Endothelial cell of umbilical vein (primary cell): ENCODE results near the gene PRDM16. TPM values are rescaled to one million over a fixed set of nuclear protein-coding genes. Genes with fewer than 3 reads are reported as not detected.

Experiments
- BruUV-seq: library from RNA; stranded (reverse); fragments of 400-500 nt; replicated peaks from 2 replicates; lab custom pipeline; 2021; lab: Mats Ljungman, UMichigan
- CTCF ChIA-PET: fragments of 300-600, 350-600 bp; sonication (Branson Sonifier 250); formaldehyde crosslinking; loops from one replicate; lab custom pipeline; 2021; ENCODE audit warnings: antibody characterized with exemption, inconsistent platforms; lab: Charles Lee
- POLR2A ChIA-PET: fragments of 300-600, 350-600 bp; sonication (Branson Sonifier 250); formaldehyde crosslinking; loops from one replicate; lab custom pipeline; 2021; ENCODE audit warnings: antibody characterized with exemption, inconsistent platforms; lab: Charles Lee
- DNase-seq: peaks from one replicate; pipeline ENCODE4 v3.0.0-alpha.2; 2011; ENCODE audit warnings: low read depth, low spot score
- FAIRE-seq: peaks from 2 replicates; lab custom pipeline; 2011; peaks lifted over from hg19 to GRCh38; lab: Jason Lieb, UNC
- H2AFZ ChIP-seq: 2 replicates; pipeline ENCODE4 v1.6.0; 2012; ENCODE audit warnings: low read depth, low read length, control low read depth, inconsistent platforms
- H3K27ac ChIP-seq: 2 replicates; pipeline ENCODE4 v1.5.1; 2011; ENCODE audit warnings: low read depth, mild to moderate bottlenecking, control low read depth, low read length, moderate library complexity; ENCODE audit not compliant: insufficient read depth
- H3K27me3 ChIP-seq, 2 experiments: 2 replicates each; pipeline versions ENCODE4 v1.6.0 to v1.6.1; 2011; ENCODE audit warnings: low read length in 2 of 2, mixed read lengths in 1 of 2; ENCODE audit not compliant: control insufficient read depth in 2 of 2, insufficient read depth in 2 of 2
- H3K36me3 ChIP-seq, 2 experiments: 2 replicates in 1 of 2; 3 replicates in 1 of 2; pipeline ENCODE4 v1.5.1; 2011; ENCODE audit warnings: low read length in 2 of 2, mild to moderate bottlenecking in 1 of 2, moderate library complexity in 1 of 2; ENCODE audit not compliant: control insufficient read depth in 2 of 2, insufficient read depth in 2 of 2; ENCODE audit errors: extremely low read depth in 1 of 2
- H3K4me1 ChIP-seq: 3 replicates; pipeline ENCODE4 v1.5.1; 2011; ENCODE audit warnings: mild to moderate bottlenecking, low read length; ENCODE audit not compliant: control insufficient read depth, insufficient read depth; ENCODE audit errors: extremely low read depth
- H3K4me2 ChIP-seq: 2 replicates; pipeline ENCODE4 v1.6.1; 2011; ENCODE audit warnings: low read length, control low read depth, mixed read lengths; ENCODE audit not compliant: insufficient read depth
- H3K4me3 ChIP-seq, 3 experiments: fragments of 200-600 bp in 1 of 3; sonication (generic), shearing (Covaris generic) in 1 of 3; replicated peaks in 1 of 3; 2 replicates each; pipeline ENCODE4 v1.5.1; 2011 to 2016; ENCODE audit warnings: control low read depth in 3 of 3, low read length in 3 of 3, mild to moderate bottlenecking in 2 of 3, inconsistent platforms in 1 of 3, low read depth in 1 of 3, moderate library complexity in 1 of 3; ENCODE audit not compliant: insufficient read depth in 1 of 3
- H3K79me2 ChIP-seq: 2 replicates; pipeline ENCODE4 v1.6.0; 2012; ENCODE audit warnings: low read length, inconsistent platforms; ENCODE audit not compliant: control insufficient read depth, insufficient read depth
- H3K9ac ChIP-seq: replicated peaks from 2 replicates; pipeline ENCODE3; 2011; ENCODE audit warnings: low read length, control low read depth; ENCODE audit not compliant: insufficient read depth; ENCODE audit errors: extremely low read depth
- H3K9me1 ChIP-seq: replicated peaks from 3 replicates; pipeline ENCODE4 v1.6.0; 2011; ENCODE audit warnings: mild to moderate bottlenecking, low read length; ENCODE audit not compliant: control insufficient read depth, insufficient read depth; ENCODE audit errors: extremely low read depth
- H3K9me3 ChIP-seq: replicated peaks from 2 replicates; pipeline ENCODE4 v1.5.1; 2012; ENCODE audit warnings: low read length, inconsistent platforms; ENCODE audit not compliant: control insufficient read depth, insufficient read depth
- H4K20me1 ChIP-seq: replicated peaks from 2 replicates; pipeline ENCODE3; 2011; ENCODE audit warnings: mild to moderate bottlenecking, low read length; ENCODE audit not compliant: control insufficient read depth, insufficient read depth; ENCODE audit errors: extremely low read depth
- CTCF ChIP-seq, 2 donors: IDR thresholded peaks; 1 replicate in 1 of 2; 2 replicates in 1 of 2; pipeline ENCODE4 v1.5.1; 2011; ENCODE audit warnings: low read length in 2 of 2, mild to moderate bottlenecking in 2 of 2, moderate library complexity in 2 of 2, control low read depth in 1 of 2, inconsistent platforms in 1 of 2, low read depth in 1 of 2; ENCODE audit not compliant: insufficient read depth in 1 of 2; ENCODE audit errors: extremely low read depth in 1 of 2
- EZH2 ChIP-seq: IDR thresholded peaks from 2 replicates; pipeline ENCODE4 v1.6.1; 2012; ENCODE audit warnings: borderline replicate concordance, low read depth, mild to moderate bottlenecking, moderate library complexity, low read length, inconsistent platforms; ENCODE audit not compliant: severe bottlenecking
- FOS ChIP-seq: IDR thresholded peaks from 2 replicates; pipeline ENCODE4 v1.6.1; 2011; ENCODE audit warnings: mild to moderate bottlenecking, low read length, moderate library complexity, borderline replicate concordance; ENCODE audit not compliant: insufficient read depth
- GATA2 ChIP-seq: IDR thresholded peaks from 2 replicates; pipeline ENCODE4 v1.7.0; 2011; ENCODE audit warnings: low read depth, mild to moderate bottlenecking, moderate library complexity, mixed read lengths, low read length; ENCODE audit not compliant: insufficient read length, insufficient read depth
- dilution Hi-C: fragments of 300-500 bp; cut with MboI; formaldehyde crosslinking; loops from one replicate; pipeline ENCODE4 v1.15.0; 2019; ENCODE audit warnings: low sequenced_read_pairs; ENCODE audit not compliant: extremely low pct_ligation_motif_present
- intact Hi-C: fragments of 100-400 bp; cut with micrococcal nuclease; formaldehyde crosslinking; loops from one replicate; pipeline ENCODE4 v1.10.0; 2022
- polyA plus RNA-seq, 4 experiments: library from polyadenylated mRNA; depleted of rRNA in 3 of 4; stranded (reverse) in 3 of 4; unstranded in 1 of 4; fragments of >200 nt; gene quantifications; 2 replicates each; pipeline versions ENCODE4 v1.2.1 to v1.2.3, GENCODE V29; 2011 to 2012; ENCODE audit warnings: missing spikeins in 1 of 4
- total RNA-seq: library from RNA; stranded (reverse); gene quantifications from 2 replicates; pipeline ENCODE4 v1.2.3, GENCODE V29; 2021

Gene PRDM16
- total and polyA plus RNA-seq, 2 donors (not counting 3 experiments of a cell fraction or from before 2014, with no cell fraction given): not detected

GRCh38 chr1:3472088-3472850 lies 403.3 kb downstream of the PRDM16 start:
- TF ChIP-seq EZH2 (no peak), FOS (no peak), CTCF (IDR thresholded peaks at IDR 0.05; ENCODE audit: extremely low read depth in 1 of 2, insufficient read depth in 1 of 2, low read depth in 1 of 2, low read length in 2 of 2) (no peak), GATA2 (no peak)
- Histone ChIP-seq H3K79me2 (no peaks in the 10 kb centered on the region), H3K4me2 (no peak overlapping the region), H3K4me1 (peaks cover 4% of the 10 kb centered on the region), H3K27ac (no peak overlapping the region), H3K9me3 (no peaks in the 10 kb centered on the region), H3K27me3 (no peaks in the 10 kb centered on the region), H3K4me3 (no peak overlapping the region), H4K20me1 (no peaks in the 10 kb centered on the region), H3K36me3 (no peaks in the 10 kb centered on the region), H3K9me1 (no peaks in the 10 kb centered on the region), H2AFZ (no peak overlapping the region), H3K9ac (no peak overlapping the region)
- ChIA-PET CTCF (interaction anchor here (0.9 to 3.8 kb wide), 9 partner anchors 10 to 157 kb away, joined by 3 to 82 read pairs (median 7); no protein-coding TSS in a partner anchor), POLR2A (no interaction called here)
- intact Hi-C loops (no loop called here), dilution Hi-C loops (no loop called here)
- no TSS peak for BruUV-seq
- DNase-seq (no peak), FAIRE-seq (no peak)
